H1 (cell line): Measurements from ENCODE around the gene SENP3. TPM values are rescaled to one million over a fixed set of nuclear protein-coding genes. Genes with fewer than 3 reads are reported as not detected.
A peak's percentile ranks its signal among the peaks of the same experiment; 100 is the strongest.

Experiments
- CTCF ChIA-PET: fragments of 300-600 bp; sonication (Branson Sonifier 250); formaldehyde crosslinking; loops from one replicate; lab custom pipeline; 2021; ENCODE audit not compliant: partially characterized antibody; lab: Charles Lee
- POLR2A ChIA-PET: fragments of 300-600 bp; sonication (Branson Sonifier 250); formaldehyde crosslinking; loops from one replicate; lab custom pipeline; 2021; ENCODE audit warnings: inconsistent platforms; ENCODE audit not compliant: partially characterized antibody; lab: Charles Lee
- DNase-seq, 2 experiments: peaks; one replicate each; pipeline versions ENCODE4 v3.0.0 to v3.0.0-alpha.2; 2010 to 2022; ENCODE audit warnings: low spot score in 2 of 2, low read depth in 1 of 2, mixed read lengths in 1 of 2
- FAIRE-seq: peaks from 2 replicates; lab custom pipeline; 2011; peaks lifted over from hg19 to GRCh38; lab: Jason Lieb, UNC
- H2AFZ ChIP-seq: 2 replicates; pipeline ENCODE4 v1.8.1; 2012; ENCODE audit warnings: low read length, inconsistent platforms
- H2AK5ac ChIP-seq: 2 replicates; pipeline ENCODE4 v1.6.1; 2013; ENCODE audit warnings: low read depth, low read length
- H2BK120ac ChIP-seq: replicated peaks from 2 replicates; pipeline ENCODE3; 2013; ENCODE audit warnings: low read depth, low read length, inconsistent platforms
- H2BK12ac ChIP-seq: 2 replicates; pipeline ENCODE4 v1.6.1; 2013; ENCODE audit warnings: low read depth, low read length
- H2BK15ac ChIP-seq: 2 replicates; pipeline ENCODE4 v1.6.1; 2013; ENCODE audit warnings: low read length
- H2BK20ac ChIP-seq: 2 replicates; pipeline ENCODE4 v1.6.1; 2013; ENCODE audit warnings: low read length
- H2BK5ac ChIP-seq: 2 replicates; pipeline ENCODE4 v1.6.1; 2013; ENCODE audit warnings: low read depth, low read length
- H3K14ac ChIP-seq: 2 replicates; pipeline ENCODE4 v1.6.1; 2013; ENCODE audit warnings: inconsistent platforms; ENCODE audit not compliant: insufficient read length
- H3K18ac ChIP-seq: 2 replicates; pipeline ENCODE4 v1.6.1; 2013; ENCODE audit warnings: low read length; ENCODE audit errors: extremely low read depth
- H3K23ac ChIP-seq: 2 replicates; pipeline ENCODE4 v1.6.1; 2013; ENCODE audit warnings: inconsistent platforms; ENCODE audit not compliant: insufficient read length
- H3K23me2 ChIP-seq: 2 replicates; pipeline ENCODE4 v1.6.1; 2013; ENCODE audit warnings: low read depth, low read length
- H3K27ac ChIP-seq: 2 replicates; pipeline ENCODE4 v1.6.1; 2011; ENCODE audit warnings: low read depth, low read length, inconsistent platforms
- H3K27me3 ChIP-seq, 4 experiments: replicated peaks in 1 of 4; 1 replicate in 1 of 4; 2 replicates in 3 of 4; pipeline versions ENCODE4 v1.6.1 to v1.8.1; 2011 to 2013; ENCODE audit warnings: low read length in 3 of 4, mild to moderate bottlenecking in 3 of 4, inconsistent platforms in 2 of 4, mixed read lengths in 2 of 4, moderate library complexity in 1 of 4; ENCODE audit not compliant: control insufficient read depth in 3 of 4, insufficient read depth in 3 of 4; ENCODE audit errors: extremely low read depth in 1 of 4
- H3K36me3 ChIP-seq, 4 experiments: 2 replicates each; pipeline versions ENCODE4 v1.6.1 to v1.8.1; 2011 to 2013; ENCODE audit warnings: mild to moderate bottlenecking in 4 of 4, low read length in 3 of 4, moderate library complexity in 2 of 4, control low read depth in 1 of 4, inconsistent platforms in 1 of 4; ENCODE audit not compliant: insufficient read depth in 4 of 4, control insufficient read depth in 2 of 4
- H3K4ac ChIP-seq: replicated peaks from 2 replicates; pipeline ENCODE3; 2013; ENCODE audit warnings: low read length, low read depth, mixed read lengths, inconsistent platforms; ENCODE audit not compliant: insufficient read length
- H3K4me1 ChIP-seq, 4 experiments: replicated peaks in 1 of 4; 1 replicate in 1 of 4; 2 replicates in 3 of 4; pipeline versions ENCODE4 v1.6.1 to v1.8.1; 2011 to 2013; ENCODE audit warnings: low read length in 3 of 4, inconsistent platforms in 2 of 4, mixed read lengths in 1 of 4; ENCODE audit not compliant: insufficient read depth in 4 of 4, control insufficient read depth in 3 of 4
- H3K4me2 ChIP-seq, 2 experiments: 2 replicates each; pipeline versions ENCODE4 v1.6.1 to v1.8.1; 2011 to 2013; ENCODE audit warnings: low read depth in 2 of 2, low read length in 2 of 2, control low read depth in 1 of 2, inconsistent platforms in 1 of 2, mild to moderate bottlenecking in 1 of 2; ENCODE audit not compliant: insufficient read depth in 1 of 2
- H3K4me3 ChIP-seq, 4 experiments: fragments of 200-600, 300-600 bp in 1 of 4; sonication (generic), shearing (Covaris generic), sonication (Bioruptor Twin) in 1 of 4; 2 replicates each; pipeline versions ENCODE4 v1.5.1 to v1.8.1; 2011 to 2016; ENCODE audit warnings: low read length in 4 of 4, low read depth in 3 of 4, control low read depth in 2 of 4, inconsistent platforms in 2 of 4, mild to moderate bottlenecking in 2 of 4, mixed read lengths in 1 of 4, moderate library complexity in 1 of 4; ENCODE audit not compliant: insufficient read depth in 2 of 4; ENCODE audit errors: extremely low read depth in 1 of 4
- H3K56ac ChIP-seq: replicated peaks from 2 replicates; pipeline ENCODE3; 2013; ENCODE audit warnings: low read depth, mild to moderate bottlenecking, mixed read lengths, low read length, inconsistent platforms; ENCODE audit not compliant: insufficient read length
- H3K79me1 ChIP-seq: 2 replicates; pipeline ENCODE4 v1.6.1; 2013; ENCODE audit warnings: low read depth, low read length, control low read depth
- H3K79me2 ChIP-seq, 2 experiments: 2 replicates each; pipeline versions ENCODE4 v1.6.1 to v1.8.1; 2012 to 2013; ENCODE audit warnings: low read length in 2 of 2, mild to moderate bottlenecking in 2 of 2, inconsistent platforms in 1 of 2; ENCODE audit not compliant: insufficient read depth in 2 of 2, control insufficient read depth in 1 of 2
- H3K9ac ChIP-seq, 4 experiments: replicated peaks in 1 of 4; 1 replicate in 1 of 4; 2 replicates in 3 of 4; pipeline versions ENCODE4 v1.6.1 to v1.8.1; 2011 to 2013; ENCODE audit warnings: low read depth in 3 of 4, low read length in 3 of 4, control low read depth in 2 of 4, mild to moderate bottlenecking in 2 of 4, moderate library complexity in 2 of 4, inconsistent platforms in 1 of 4; ENCODE audit errors: extremely low read depth in 1 of 4
- H3K9me3 ChIP-seq, 2 experiments: 2 replicates each; pipeline versions ENCODE4 v1.6.1 to v1.8.1; 2012 to 2013; ENCODE audit warnings: mild to moderate bottlenecking in 2 of 2, moderate library complexity in 2 of 2, control low read depth in 1 of 2, inconsistent platforms in 1 of 2, low read depth in 1 of 2, low read length in 1 of 2, mixed read lengths in 1 of 2; ENCODE audit not compliant: insufficient read depth in 2 of 2
- H4K20me1 ChIP-seq, 2 experiments: replicated peaks in 1 of 2; 2 replicates each; pipeline versions ENCODE3 to v1.8.1; 2011 to 2013; ENCODE audit warnings: inconsistent platforms in 2 of 2, low read length in 2 of 2, mild to moderate bottlenecking in 1 of 2; ENCODE audit not compliant: insufficient read depth in 2 of 2, control insufficient read depth in 1 of 2
- H4K5ac ChIP-seq: 2 replicates; pipeline ENCODE4 v1.6.1; 2013; ENCODE audit warnings: low read length, low read depth, mixed read lengths, inconsistent platforms; ENCODE audit not compliant: insufficient read length
- H4K8ac ChIP-seq: 2 replicates; pipeline ENCODE4 v1.8.0; 2013; ENCODE audit warnings: mild to moderate bottlenecking, moderate library complexity, low read length, inconsistent platforms; ENCODE audit not compliant: insufficient read depth; ENCODE audit errors: extremely low read depth
- H4K91ac ChIP-seq: replicated peaks from 2 replicates; pipeline ENCODE3; 2013; ENCODE audit warnings: low read length, mixed read lengths, inconsistent platforms; ENCODE audit not compliant: insufficient read length
- CBX5 ChIP-seq: fragments of 300-800, 300-1000 bp; sonication (generic); IDR thresholded peaks from 2 replicates; pipeline ENCODE4 v1.7.1; 2016; ENCODE audit warnings: antibody characterized with exemption, low read length, low read depth
- WGBS, 2 experiments: shearing (Covaris generic) in 1 of 2; methylation state at CpG; one replicate each; pipeline versions ENCODE4 v1.1.6 to v1.1.7; 2013 to 2015; ENCODE audit warnings: low lambda C conversion rate in 2 of 2, mixed read lengths in 2 of 2, inconsistent platforms in 1 of 2, low coverage in 1 of 2, missing lambda C conversion rate in 1 of 2; ENCODE audit not compliant: insufficient replicate concordance in 2 of 2, insufficient coverage in 1 of 2, insufficient read length in 1 of 2; ENCODE audit errors: extremely low coverage in 1 of 2, missing lambda C conversion rate in 1 of 2; 5-methylcytosine and 5-hydroxymethylcytosine counted together
- polyA plus RNA-seq, 7 experiments: library from polyadenylated mRNA; depleted of rRNA in 3 of 7; stranded (reverse) in 5 of 7; unstranded in 2 of 7; fragments of >200 nt in 5 of 7; fragments of 200-250 nt in 2 of 7; gene quantifications; 1 replicate in 5 of 7; 2 replicates in 1 of 7; 4 replicates in 1 of 7; pipeline versions ENCODE4 v1.2.1 to v1.2.3, GENCODE V29; 2011 to 2013; ENCODE audit warnings: missing spikeins in 2 of 7, mixed read lengths in 2 of 7
- total RNA-seq: library from RNA; stranded (reverse); fragmentation: NEBNext Ultra II Directional; extraction: Animal tissue kit (Norgen Biotek cat#: 25700); gene quantifications from 2 replicates; pipeline ENCODE4 v1.2.1, GENCODE V29; 2021

SENP3 gene
- total and polyA plus RNA-seq, 2 of the 8 experiments (the other 6 are each of a cell fraction or from before 2014, with no cell fraction given): 86.2 to 129 TPM

- Histone ChIP-seq H3K14ac (no peak overlapping the region), H3K4me3 (peak overlapping the region in 2 of 4 experiments; percentile 69 to 96; a peak in 2 of 8 replicates), H3K27ac (no peak overlapping the region), H3K4me1 (peaks cover 11 to 45% (median 26%) of the 10 kb centered on the region in 4 experiments), H4K91ac (peak overlapping the region; percentile 2), H2BK20ac (0 out of 2 replicates have a peak overlapping the region, but pooled peaks have one; percentile 41), H2BK120ac (no peak overlapping the region), H2AFZ (no peak overlapping the region), H3K79me2 (peaks cover 4 to 22% of the 10 kb centered on the region in 2 experiments; a peak in 3 of 4 replicates), H3K36me3 (peaks cover 9 to 12% (median 9%) of the 10 kb centered on the region in 4 experiments; a peak in 7 of 8 replicates), H4K5ac (no peak overlapping the region), H3K56ac (no peak overlapping the region), H3K9me3 (no peaks in the 10 kb centered on the region), H3K4me2 (peak overlapping the region; percentile 49 to 96; a peak in 3 of 4 replicates), H3K79me1 (peaks cover 9% of the 10 kb centered on the region), H3K23ac (no peak overlapping the region), H4K20me1 (peaks cover 0 to 1% of the 10 kb centered on the region in 2 experiments), H3K18ac (peak overlapping the region; percentile 48; the same call in 1 of the 2 replicates), H2BK12ac (peak overlapping the region; percentile 63; the same call in 1 of the 2 replicates), H3K4ac (no peak overlapping the region), H2BK15ac (peak overlapping the region; percentile 29; the same call in 1 of the 2 replicates), H3K9ac (no peak overlapping the region), H3K23me2 (peaks cover 6% of the 10 kb centered on the region; the same call in 1 of the 2 replicates), H4K8ac (no peak overlapping the region), H2BK5ac (no peak overlapping the region), H3K27me3 (no peaks in the 10 kb centered on the region), H2AK5ac (peak overlapping the region; percentile 18)
- POLR2A ChIA-PET: interaction anchor here (0.7 to 37.5 kb wide), 21 partner anchors 23 to 298 kb away, joined by 3 to 1144 read pairs (median 7); partner anchors contain the start of genes CD68, CLDN7, GPS2 and MPDU1
- FAIRE-seq (no peak), DNase-seq (no peak)
- CTCF ChIA-PET: interaction anchor here (0.6 to 12.7 kb wide), 69 partner anchors 11 to 513 kb away, joined by 3 to 251 read pairs (median 5); partner anchors contain the start of genes ACAP1, CHRNB1, KCTD11 and NEURL4
- WGBS, 2 experiments: 89% methylated on average over 17 of the region's 18 CpGs; no CpG with 5 or more reads in 1 of the 2 experiments
- no peak for TF ChIP-seq CBX5
These were observed 2.2 kb upstream of the SENP3 start for GRCh38 chr17:7559320-7560171.
